CD4-positive, alpha-beta T cell (primary cell): ENCODE data around the gene SUB1. TPM values are rescaled to one million over a fixed set of nuclear protein-coding genes. Genes with fewer than 3 reads are reported as not detected.

Experiments used
- ATAC-seq: fragments of 200-7000 bp; cut with Tn5 transposase; one replicate; pipeline ENCODE4 v1.10.0; 2022; ENCODE audit warnings: mild to moderate bottlenecking; ENCODE audit not compliant: poor library complexity
- CTCF ChIA-PET: fragments of 350-600 bp; sonication (Branson Sonifier 250); formaldehyde crosslinking; loops from one replicate; lab custom pipeline; 2021; ENCODE audit warnings: antibody characterized with exemption, inconsistent platforms; lab: Charles Lee
- POLR2A ChIA-PET: fragments of 350-600 bp; sonication (Branson Sonifier 250); formaldehyde crosslinking; loops from one replicate; lab custom pipeline; 2021; ENCODE audit warnings: antibody characterized with exemption, inconsistent platforms; lab: Charles Lee
- DNase-seq, 14 experiments: peaks; one replicate each; pipeline ENCODE4 v3.0.0-alpha.2; 2013 to 2020; ENCODE audit warnings: mixed read lengths in 2 of 14
- H3K27ac ChIP-seq, 2 donors: one replicate each; pipeline versions ENCODE4 v1.5.1 to v1.7.0; 2013; ENCODE audit warnings: low read length in 2 of 2, low read depth in 1 of 2, mild to moderate bottlenecking in 1 of 2
- H3K27me3 ChIP-seq, 2 experiments: 1 replicate in 1 of 2; 2 replicates in 1 of 2; pipeline versions ENCODE4 v1.6.1 to v1.7.0; 2013; ENCODE audit warnings: low read length in 2 of 2, control low read depth in 1 of 2, mild to moderate bottlenecking in 1 of 2, moderate library complexity in 1 of 2; ENCODE audit not compliant: insufficient read depth in 2 of 2, control insufficient read depth in 1 of 2
- H3K36me3 ChIP-seq: one replicate; pipeline ENCODE4 v1.6.1; 2013; ENCODE audit warnings: low read length, control low read depth; ENCODE audit not compliant: insufficient read depth
- H3K4me1 ChIP-seq: one replicate; pipeline ENCODE4 v1.6.1; 2013; ENCODE audit warnings: low read length, control low read depth; ENCODE audit not compliant: insufficient read depth
- H3K4me3 ChIP-seq: one replicate; pipeline ENCODE4 v1.5.1; 2013; ENCODE audit warnings: mild to moderate bottlenecking, low read length, moderate library complexity
- H3K9me3 ChIP-seq, 2 experiments: 1 replicate in 1 of 2; 2 replicates in 1 of 2; pipeline versions ENCODE4 v1.6.1 to v1.7.0; 2013; ENCODE audit warnings: low read length in 2 of 2, mild to moderate bottlenecking in 2 of 2, control low read depth in 1 of 2, moderate library complexity in 1 of 2; ENCODE audit not compliant: control insufficient read depth in 1 of 2, insufficient read depth in 1 of 2
- H3K27ac Mint-ChIP-seq: one replicate; pipeline ENCODE4 v1.8.0; 2020; ENCODE audit warnings: mixed read lengths
- H3K27me3 Mint-ChIP-seq: one replicate; pipeline ENCODE4 v1.8.0; 2021; ENCODE audit warnings: mixed read lengths
- H3K36me3 Mint-ChIP-seq: one replicate; pipeline ENCODE4 v1.8.0; 2021; ENCODE audit warnings: low read depth, mixed read lengths
- H3K4me1 Mint-ChIP-seq: one replicate; pipeline ENCODE4 v1.8.0; 2021; ENCODE audit warnings: low read depth, mixed read lengths
- H3K4me3 Mint-ChIP-seq: one replicate; pipeline ENCODE4 v1.8.0; 2020; ENCODE audit warnings: mild to moderate bottlenecking, mixed read lengths
- H3K9me3 Mint-ChIP-seq: one replicate; pipeline ENCODE4 v1.8.0; 2020; ENCODE audit warnings: mixed read lengths
- CTCF ChIP-seq: fragments of 200-600 bp; IDR thresholded peaks from one replicate; pipeline ENCODE4 v1.8.0; 2022; ENCODE audit warnings: antibody characterized with exemption, mild to moderate bottlenecking
- intact Hi-C, 2 experiments: fragments of 100-400 bp; cut with DNase I in 1 of 2; cut with micrococcal nuclease in 1 of 2; formaldehyde crosslinking; loops; one replicate each; pipeline versions ENCODE4 v1.15.1 to v1.9.0; 2023 to 2025; cut with DNase I, micrococcal nuclease
- total RNA-seq, 174 experiments: library from RNA in 2 of 174; stranded (reverse) in 2 of 174; gene quantifications; one replicate each; pipeline ENCODE4 v1.2.3 and lab custom pipeline; 2021 to 2026

SUB1 gene
- total RNA-seq, 2 experiments from 2014 or later: 327 to 344 TPM

GRCh38 chr5:32581010-32581785 is 4.2 kb upstream of the SUB1 start:
- Mint-ChIP-seq H3K27ac (peak overlapping the region; percentile 46), H3K4me1 (peaks cover 40% of the 10 kb centered on the region), H3K4me3 (no peak overlapping the region), H3K36me3 (peaks cover 11% of the 10 kb centered on the region), H3K27me3 (no peaks in the 10 kb centered on the region), H3K9me3 (no peaks in the 10 kb centered on the region)
- ChIA-PET POLR2A (no interaction called here), CTCF (interaction anchor here (0.9 kb wide), 1 partner anchor 9 kb away, joined by 3 read pairs; no protein-coding TSS in a partner anchor)
- Histone ChIP-seq H3K4me3 (no peak overlapping the region), H3K27me3 (no peaks in the 10 kb centered on the region), H3K36me3 (no peaks in the 10 kb centered on the region), H3K27ac (no peak overlapping the region), H3K4me1 (peaks cover 35% of the 10 kb centered on the region), H3K9me3 (no peaks in the 10 kb centered on the region)
- no peak for TF ChIP-seq CTCF
- ATAC-seq: no peak
- no peak for DNase-seq
- intact Hi-C loops: loop anchor here in 1 of 2 experiments (10.0 kb wide), 1 partner anchor 406 kb away; the partner anchor contains the start of gene GOLPH3

- Mint-ChIP-seq H3K36me3 (peaks cover 27% of the 10 kb centered on the region), H3K27me3 (no peaks in the 10 kb centered on the region), H3K9me3 (no peaks in the 10 kb centered on the region), H3K27ac (peak overlapping the region; percentile 97), H3K4me1 (peaks cover 63% of the 10 kb centered on the region), H3K4me3 (peak overlapping the region; percentile 69)
- H3K9me3 ChIP-seq: no peaks in the 10 kb centered on the region
- H3K36me3 ChIP-seq: peaks cover 4% of the 10 kb centered on the region
- intact Hi-C loops: loop anchor here (1.0 to 10.0 kb wide), 3 partner anchors 51 to 409 kb away; partner anchors contain the start of gene GOLPH3 (in 1 of the 2)
- DNase-seq: peak in 5 of 14 experiments; percentile 13 to 72 (median 61)
- ATAC-seq: no peak
- H3K4me3 ChIP-seq: peak overlapping the region; percentile 50
- no peak for TF ChIP-seq CTCF
- no peaks in the 10 kb centered on the region for H3K27me3 ChIP-seq
- ChIA-PET CTCF (interaction anchor here (1.8 kb wide), 1 partner anchor 94 kb away, joined by 5 read pairs; no protein-coding TSS in a partner anchor), POLR2A (interaction anchor here (0.7 to 3.7 kb wide), 5 partner anchors 9 to 139 kb away, joined by 3 to 47 read pairs (median 6); partner anchors contain the start of gene ZFR)
- peaks cover 50% of the 10 kb centered on the region for H3K4me1 ChIP-seq
- peak overlapping the region in 1 of 2 donors; percentile 13 for H3K27ac ChIP-seq
Measured at GRCh38 chr5:32583582-32584232, 1.6 kb upstream of the SUB1 start.

DNA sequence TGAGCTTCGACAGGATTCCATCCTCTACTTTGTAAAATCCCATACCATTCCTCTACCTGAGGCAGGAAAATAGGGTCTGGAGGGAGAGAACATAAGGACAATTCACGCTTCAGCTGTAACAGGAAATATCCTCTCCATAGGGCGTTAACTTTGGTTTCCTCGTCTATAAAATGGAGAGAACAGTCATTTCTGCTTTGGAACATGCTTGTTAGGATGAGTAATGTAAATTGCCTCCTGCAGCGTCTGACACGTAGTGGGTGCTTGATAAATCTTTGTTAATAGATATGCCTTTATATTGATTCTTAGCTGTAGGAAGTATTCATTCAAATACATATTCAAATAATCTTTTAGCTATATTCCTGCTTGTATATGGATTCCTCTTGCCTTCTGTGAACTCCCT is 711 bp upstream of the SUB1 start:
- Mint-ChIP-seq H3K27me3 (no peaks in the 10 kb centered on the region), H3K36me3 (peaks cover 33% of the 10 kb centered on the region), H3K4me3 (peak overlapping the region; percentile 96), H3K9me3 (no peaks in the 10 kb centered on the region), H3K4me1 (peaks cover 68% of the 10 kb centered on the region), H3K27ac (peak overlapping the region; percentile 97)
- ATAC-seq (no peak), DNase-seq (peak in 2 of 14 experiments; percentile 27 to 37)
- H3K4me1 ChIP-seq: peaks cover 58% of the 10 kb centered on the region
- peaks cover 14% of the 10 kb centered on the region for H3K36me3 ChIP-seq
- CTCF ChIA-PET: interaction anchor here (0.8 to 1.8 kb wide), 3 partner anchors 95 to 159 kb away, joined by 3 to 5 read pairs (median 5); no protein-coding TSS in a partner anchor
- POLR2A ChIA-PET: interaction anchor here (0.9 to 3.7 kb wide), 17 partner anchors 9 to 411 kb away, joined by 3 to 47 read pairs (median 4); partner anchors contain the start of genes GOLPH3, MTMR12 and ZFR
- peak overlapping the region; percentile 84 for H3K4me3 ChIP-seq
- H3K27me3 ChIP-seq: no peaks in the 10 kb centered on the region
- intact Hi-C loops: loop anchor here (1.0 to 10.0 kb wide), 7 partner anchors 52 to 1052 kb away; partner anchors contain the start of genes GOLPH3 (in 2 of the 2), C5orf22 (in 1 of the 2), DROSHA (in 1 of the 2) and MTMR12 (in 1 of the 2)
- no peak overlapping the region for H3K27ac ChIP-seq
- H3K9me3 ChIP-seq: no peaks in the 10 kb centered on the region
- no peak for TF ChIP-seq CTCF
